RWPE1 (cell line): ENCODE results near the gene DSCAM.
A peak's percentile ranks its signal among the peaks of the same experiment; 100 is the strongest.

Experiments
- CTCF ChIA-PET: fragments of 350-600 bp; sonication (Branson Sonifier 250); formaldehyde crosslinking; extraction: SDS; loops from one replicate; lab custom pipeline; 2021; lab: Yijun Ruan, JAX
- POLR2A ChIA-PET: fragments of 400-600 bp; formaldehyde crosslinking; extraction: SDS; loops from one replicate; lab custom pipeline; 2020; ENCODE audit warnings: antibody characterized with exemption; ENCODE audit not compliant: low non-redundant PET; lab: Yijun Ruan, JAX
- DNase-seq: peaks from one replicate; pipeline ENCODE4 v3.0.0; 2012; ENCODE audit warnings: low spot score
- H3K27ac ChIP-seq: fragments of 450-650 bp; 2 replicates; pipeline ENCODE4 v1.5.1; 2017
- CTCF ChIP-seq: fragments of 450-650 bp; conservative IDR thresholded peaks from 2 replicates; pipeline ENCODE4 v1.5.1; 2017; ENCODE audit warnings: low read depth, mild to moderate bottlenecking

Gene DSCAM

GRCh38 chr21:40606341-40606740 lies 240.6 kb downstream of the DSCAM start:
- no peak for TF ChIP-seq CTCF
- no peak for DNase-seq
- no peak overlapping the region for H3K27ac ChIP-seq
- CTCF ChIA-PET: no interaction called here
- POLR2A ChIA-PET: no interaction called here

GRCh38 chr21:40605094-40605493 lies 241.9 kb downstream of the DSCAM start:
- no peak overlapping the region for H3K27ac ChIP-seq
- no peak for TF ChIP-seq CTCF
- POLR2A ChIA-PET: no interaction called here
- DNase-seq: no peak
- CTCF ChIA-PET: interaction anchor here (1.2 kb wide), 1 partner anchor 464 kb away, joined by 5 read pairs; no protein-coding TSS in a partner anchor

GRCh38 chr21:40603774-40604173 lies 243.2 kb downstream of the DSCAM start:
- DNase-seq: no peak
- CTCF ChIA-PET: no interaction called here
- H3K27ac ChIP-seq: no peak overlapping the region
- POLR2A ChIA-PET: no interaction called here
- TF ChIP-seq CTCF: no peak

- POLR2A ChIA-PET: no interaction called here
- H3K27ac ChIP-seq: no peak overlapping the region
- no peak for DNase-seq
- TF ChIP-seq CTCF: no peak
- CTCF ChIA-PET: interaction anchor here (0.6 kb wide), 1 partner anchor 322 kb away, joined by 6 read pairs; no protein-coding TSS in a partner anchor
Measured at GRCh38 chr21:40602080-40602479, 244.9 kb downstream of the DSCAM start.

GRCh38 chr21:40595806-40596205 lies 251.2 kb downstream of the DSCAM start:
- no peak for TF ChIP-seq CTCF
- H3K27ac ChIP-seq: no peak overlapping the region
- POLR2A ChIA-PET: no interaction called here
- peak; percentile 5 for DNase-seq
- CTCF ChIA-PET: no interaction called here

GRCh38 chr21:40587736-40588346 lies 259.1 kb downstream of the DSCAM start:
- TF ChIP-seq CTCF: no peak
- POLR2A ChIA-PET: no interaction called here
- no peak for DNase-seq
- CTCF ChIA-PET: no interaction called here
- H3K27ac ChIP-seq: no peak overlapping the region

- H3K27ac ChIP-seq: no peak overlapping the region
- no peak for DNase-seq
- no peak for TF ChIP-seq CTCF
- CTCF ChIA-PET: no interaction called here
- POLR2A ChIA-PET: no interaction called here
Measured at GRCh38 chr21:40586575-40586974, 260.4 kb downstream of the DSCAM start.
